Lung microvascular endothelial cell (primary cell): ENCODE results near the gene STATH. TPM values are rescaled to one million over a fixed set of nuclear protein-coding genes. Genes with fewer than 3 reads are reported as not detected.
"Not testable (repeated sequence)": the region's sequence is repeated elsewhere in the genome, so short reads cannot be mapped to it uniquely, and the experiment has no call there.

Experiments used
- DNase-seq, 2 donors: peaks; one replicate each; pipeline versions ENCODE4 v3.0.0 to v3.0.0-alpha.2; 2010; ENCODE audit warnings: low read depth in 2 of 2
- total RNA-seq: library from RNA; depleted of rRNA; stranded (reverse); fragments of >200 nt; gene quantifications from 2 replicates; pipeline ENCODE4 v1.2.1, GENCODE V29; 2014

The STATH gene
- total RNA-seq, result not detected in 2 replicates

GRCh38 chr4:69995526-69996016 lies at the start of gene STATH:
Gene STATH (plus strand): TSS chr4:69995966. CDS start chr4:69998438, 2,472 bp downstream.
- peak in 1 of 2 donors; percentile 28 for DNase-seq

- no peak for DNase-seq
Measured at GRCh38 chr4:69951602-69952001, 44.2 kb upstream of the STATH start.

- no peak for DNase-seq
Measured at GRCh38 chr4:69957209-69957608, 38.6 kb upstream of the STATH start.

GRCh38 chr4:69965628-69966027 lies 30.1 kb upstream of the STATH start, which contains the start of gene CSN2:
Gene CSN2 (minus strand): TSS chr4:69965728. CDS start chr4:69960995, 4,733 bp downstream.
- no peak for DNase-seq

GRCh38 chr4:69970071-69970470 lies 25.7 kb upstream of the STATH start:
- no peak for DNase-seq

GRCh38 chr4:69974631-69975030 lies 21.1 kb upstream of the STATH start:
- DNase-seq, result no peak

GRCh38 chr4:69977582-69977981 lies 18.2 kb upstream of the STATH start:
- DNase-seq, result no peak

- peak; percentile 8 to 70 for DNase-seq
Measured at GRCh38 chr4:69984030-69984443, 11.7 kb upstream of the STATH start.

- no peak for DNase-seq
Measured at GRCh38 chr4:69986663-69987062, 9.1 kb upstream of the STATH start.

- DNase-seq, result no peak
Measured at GRCh38 chr4:69991016-69991415, 4.8 kb upstream of the STATH start.

GRCh38 chr4:69994782-69995181 lies 984 bp upstream of the STATH start:
- DNase-seq, result no peak

GRCh38 chr4:69999420-69999819 lies 3.7 kb downstream of the STATH start:
- DNase-seq, result peak in 1 of 2 donors; percentile 2

GRCh38 chr4:70000711-70001110 lies 4.9 kb downstream of the STATH start:
- no peak for DNase-seq

- no peak for DNase-seq
Measured at GRCh38 chr4:70002507-70002906, 6.7 kb downstream of the STATH start.

- DNase-seq, result no peak
Measured at GRCh38 chr4:70008771-70009170, 13.0 kb downstream of the STATH start.

GRCh38 chr4:70019006-70019405 lies 23.2 kb downstream of the STATH start:
- not testable (repeated sequence) for DNase-seq

- no peak for DNase-seq
Measured at GRCh38 chr4:70023218-70023617, 27.5 kb downstream of the STATH start.

- DNase-seq, result no peak
Measured at GRCh38 chr4:70027011-70027410, 31.2 kb downstream of the STATH start.

GRCh38 chr4:70028159-70028558 lies 32.4 kb downstream of the STATH start, which contains the start of gene HTN3:
Gene HTN3 (plus strand): TSS chr4:70028459. CDS start chr4:70030741, 2,282 bp downstream.
- DNase-seq, result peak in 1 of 2 donors; percentile 1

- DNase-seq, result not testable (repeated sequence)
Measured at GRCh38 chr4:70037559-70037958, 41.8 kb downstream of the STATH start.

GRCh38 chr4:70039928-70040327 lies 44.2 kb downstream of the STATH start:
- DNase-seq, result not testable (repeated sequence)

GRCh38 chr4:70041652-70042286 lies 46.0 kb downstream of the STATH start:
- no peak for DNase-seq

GRCh38 chr4:70050138-70050537 lies 54.4 kb downstream of the STATH start, which contains the start of gene HTN1:
Gene HTN1 (plus strand): TSS chr4:70050438. CDS start chr4:70053077, 2,639 bp downstream.
- DNase-seq, result peak in 1 of 2 donors; percentile 7
